HG03196 (cell line): ENCODE results near the gene TREML4.
"Not testable (repeated sequence)": the region's sequence is repeated elsewhere in the genome, so short reads cannot be mapped to it uniquely, and the experiment has no call there.

Experiments used
- ATAC-seq: cut with Tn5 transposase; IDR thresholded peaks from one replicate; pipeline ENCODE4 v1.9.1; 2021; ENCODE audit not compliant: unreplicated experiment

Gene TREML4

DNA sequence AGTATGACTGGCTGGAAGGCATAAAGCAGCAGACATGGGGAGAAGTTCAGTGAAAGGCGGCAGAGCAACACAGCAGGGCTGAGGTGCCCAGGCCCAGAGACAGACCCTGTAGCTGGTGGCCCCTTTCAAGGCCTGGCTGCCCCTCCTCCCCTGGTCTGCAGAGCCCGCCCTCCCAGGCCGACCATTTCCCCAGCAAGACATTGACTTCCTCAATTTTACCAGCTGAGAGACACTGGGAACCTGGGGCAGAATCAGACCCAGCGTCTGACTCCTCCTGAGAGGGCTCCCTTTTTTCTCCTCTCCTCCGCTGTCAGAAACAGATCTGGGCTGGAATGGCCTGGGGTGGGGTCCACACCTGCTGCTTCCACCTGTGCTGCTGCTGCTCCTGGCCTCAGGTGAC is at the start of gene TREML4:
Gene TREML4 (plus strand): TSS at position 254 of the 400 bp plus-strand sequence. CDS start 79 bp downstream, at position 333.
- no peak for ATAC-seq

DNA sequence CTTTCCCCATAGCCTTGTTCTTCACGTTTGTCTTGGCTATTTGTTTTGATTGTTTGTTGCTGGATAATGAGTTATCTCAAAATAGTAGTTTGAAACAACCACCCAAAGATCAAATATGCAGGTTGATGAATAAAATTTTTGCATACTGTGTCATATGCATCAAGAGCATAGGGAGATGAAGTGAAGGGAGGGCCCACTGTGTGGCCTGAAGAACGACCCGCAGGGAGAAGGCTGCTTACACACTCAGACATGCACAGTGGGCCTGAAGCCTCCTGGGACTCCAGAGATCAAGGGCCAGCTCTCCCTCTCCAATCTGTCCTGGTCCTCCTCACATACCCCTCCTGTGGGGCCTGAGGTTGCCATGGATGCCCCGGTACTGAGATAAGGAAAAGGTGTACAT is 49.0 kb upstream of the TREML4 start:
- no peak for ATAC-seq

- no peak for ATAC-seq
Observed at GRCh38 chr6:41181566-41181965, 46.6 kb upstream of the TREML4 start.

DNA sequence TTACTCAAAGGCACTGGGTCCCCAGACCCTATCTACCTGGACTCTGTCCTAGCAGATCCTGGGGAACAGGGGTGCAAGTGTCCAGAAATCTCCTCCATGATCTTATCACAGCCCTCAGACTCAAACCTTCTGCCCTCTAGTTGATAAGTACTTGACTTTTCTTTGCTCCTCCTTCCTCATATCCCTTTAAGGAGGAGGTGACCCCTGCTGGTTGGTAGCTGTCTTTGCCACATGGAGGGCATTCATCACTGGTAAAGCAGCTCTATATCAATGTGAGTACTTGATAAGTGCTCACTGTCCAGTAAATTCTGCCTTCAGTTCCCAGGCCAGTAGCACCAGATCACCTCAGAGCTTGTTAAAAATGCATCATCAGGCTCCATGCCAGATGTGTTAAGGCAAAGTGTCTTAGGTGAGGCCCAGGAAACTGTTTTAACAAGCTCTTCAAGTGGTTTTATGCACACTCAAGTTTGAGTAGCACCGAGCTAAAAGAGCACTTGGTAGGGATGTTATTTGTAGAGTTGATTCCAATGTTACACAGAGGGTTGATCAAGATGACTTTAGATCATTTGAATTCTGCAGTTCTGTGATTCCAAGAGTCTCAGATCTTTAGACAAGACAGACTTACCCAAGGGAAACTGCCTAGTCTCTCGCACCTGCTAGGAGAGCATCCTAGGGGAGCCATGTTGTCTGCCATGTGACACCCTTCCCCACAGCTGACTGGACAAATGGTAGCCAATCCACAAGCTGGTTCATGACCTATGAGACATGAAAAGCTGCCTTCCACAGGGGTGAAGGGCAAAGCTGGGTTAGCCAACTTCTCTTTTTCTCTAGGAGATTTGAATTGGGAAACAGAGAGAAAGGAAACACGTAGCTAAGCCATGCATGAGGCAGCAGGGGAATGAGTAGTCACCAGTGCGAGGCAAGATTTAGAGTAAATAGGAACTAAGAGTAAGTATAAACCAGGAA is 45.8 kb upstream of the TREML4 start:
- no peak for ATAC-seq

GRCh38 chr6:41184761-41185160 is 43.4 kb upstream of the TREML4 start:
- no peak for ATAC-seq

DNA sequence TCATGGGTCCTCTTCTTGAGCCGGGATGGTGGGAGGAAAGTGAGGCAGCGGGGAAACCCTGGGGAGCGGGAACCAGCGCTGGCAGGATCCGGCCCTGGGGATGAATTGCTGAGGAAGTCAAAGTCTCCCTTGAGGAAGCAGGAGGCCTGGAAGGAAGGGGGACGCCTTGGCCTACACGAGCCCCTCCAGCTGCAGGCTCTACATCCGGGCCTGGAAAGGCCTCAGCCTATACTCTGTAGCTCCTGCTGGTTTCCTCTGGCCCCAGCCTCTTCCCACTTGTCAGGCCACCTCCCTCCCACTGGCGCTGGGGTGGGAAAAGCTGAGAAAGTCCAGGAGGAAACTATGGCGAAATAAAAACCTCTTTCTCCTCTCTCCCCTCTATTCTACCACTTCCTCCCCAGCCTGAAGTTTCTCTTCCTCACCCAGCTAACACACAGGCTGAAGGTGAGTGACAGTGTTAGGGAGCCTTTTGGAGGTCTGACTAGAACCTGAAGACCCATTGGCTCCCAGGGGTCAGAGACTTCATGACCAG is 42.1 kb upstream of the TREML4 start:
- ATAC-seq: no peak

GRCh38 chr6:41187924-41188886 is 39.9 kb upstream of the TREML4 start:
- ATAC-seq: no peak

DNA sequence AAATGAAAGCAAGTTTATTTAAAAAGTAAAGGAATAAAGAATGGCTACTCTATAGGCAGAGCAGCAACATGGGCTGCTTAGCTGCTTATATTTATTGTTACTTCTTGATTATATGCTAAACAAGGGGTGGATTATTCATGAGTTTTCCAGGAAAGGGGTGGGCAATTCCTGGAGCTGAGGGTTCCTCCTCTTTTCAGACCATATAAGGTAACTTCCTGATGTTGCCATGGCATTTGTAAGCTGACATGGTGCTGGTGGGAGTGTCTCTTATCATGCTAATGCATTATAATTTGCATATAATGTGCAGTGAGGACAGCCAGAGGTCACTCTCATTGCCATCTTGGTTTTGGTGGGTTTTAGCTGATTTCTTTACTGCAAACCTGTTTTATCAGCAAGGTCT is 39.1 kb upstream of the TREML4 start:
- ATAC-seq: not testable (repeated sequence)

GRCh38 chr6:41189967-41190366 is 38.2 kb upstream of the TREML4 start:
- no peak for ATAC-seq

- no peak for ATAC-seq
Observed at GRCh38 chr6:41190791-41191190, 37.4 kb upstream of the TREML4 start.

- ATAC-seq: no peak
Observed at GRCh38 chr6:41191569-41191968, 36.6 kb upstream of the TREML4 start.

DNA sequence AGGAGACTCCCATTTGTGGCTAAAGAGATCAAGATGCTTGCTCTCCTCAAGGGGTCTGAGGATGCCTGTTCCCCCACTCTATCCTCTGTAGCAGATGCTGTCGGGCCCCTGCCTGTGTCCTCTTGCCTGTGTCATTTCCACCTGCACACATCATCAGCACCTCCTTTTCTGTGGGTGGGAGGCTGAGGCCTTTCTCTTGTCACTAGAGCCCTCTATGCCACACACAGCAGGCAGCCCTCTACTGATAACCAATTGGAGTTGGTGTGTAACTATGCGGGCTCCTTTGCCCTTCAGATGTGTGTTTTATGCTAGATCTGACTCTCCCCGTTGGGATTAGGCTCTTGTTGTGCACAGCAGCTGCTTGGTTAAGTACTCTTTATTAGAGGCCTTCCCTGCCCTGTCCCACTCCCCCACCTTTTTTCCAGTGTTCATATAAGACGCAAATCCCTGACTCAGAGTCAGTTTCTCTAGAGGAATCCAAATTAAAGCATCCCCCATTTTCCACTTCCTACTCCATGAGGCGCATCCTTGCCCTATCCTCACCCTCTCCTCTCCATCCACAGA is 34.9 kb upstream of the TREML4 start:
- no peak for ATAC-seq

DNA sequence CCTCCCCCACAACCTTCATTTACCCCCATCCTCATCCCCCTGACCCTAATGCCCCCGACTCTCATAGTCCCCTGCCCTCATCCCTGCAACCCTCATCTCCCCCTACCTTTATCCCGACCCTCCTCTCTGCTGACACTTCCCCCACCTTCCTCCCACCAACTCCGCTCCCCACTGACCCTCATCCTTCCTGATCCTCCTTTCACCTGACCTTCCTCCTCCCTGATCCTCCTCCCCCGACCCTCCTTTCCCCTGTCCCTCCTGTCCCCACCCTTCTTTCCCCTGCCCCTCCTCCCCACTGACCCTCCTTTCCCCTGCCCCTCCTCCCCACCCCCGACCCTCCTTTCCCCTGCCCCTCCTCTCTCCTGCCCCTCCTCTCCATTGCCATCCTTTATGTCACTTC is 34.3 kb upstream of the TREML4 start:
- ATAC-seq: no peak

DNA sequence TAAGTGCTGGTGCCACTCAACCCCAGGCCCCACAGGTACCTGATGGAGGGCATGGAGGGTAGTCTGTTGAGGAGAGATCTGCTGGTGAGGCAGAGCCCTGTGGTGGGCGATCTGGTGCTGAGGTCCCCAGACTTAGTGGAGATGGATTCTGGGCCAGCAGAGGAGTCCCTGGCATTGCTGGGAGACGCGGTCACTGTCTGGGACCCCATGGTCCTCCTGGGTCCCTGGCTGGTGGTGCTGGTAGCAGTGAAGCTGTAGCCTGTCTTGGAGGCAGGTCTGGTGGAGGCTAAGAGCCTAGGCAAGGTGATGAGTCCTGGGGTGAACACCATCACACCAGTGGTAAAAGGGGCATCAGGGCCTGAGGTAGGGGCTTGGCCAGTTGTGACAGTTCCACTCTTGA is 33.8 kb upstream of the TREML4 start:
- no peak for ATAC-seq

- ATAC-seq: no peak
Observed at GRCh38 chr6:41197234-41197633, 30.9 kb upstream of the TREML4 start.

- no peak for ATAC-seq
Observed at GRCh38 chr6:41199552-41200246, 28.4 kb upstream of the TREML4 start.

DNA sequence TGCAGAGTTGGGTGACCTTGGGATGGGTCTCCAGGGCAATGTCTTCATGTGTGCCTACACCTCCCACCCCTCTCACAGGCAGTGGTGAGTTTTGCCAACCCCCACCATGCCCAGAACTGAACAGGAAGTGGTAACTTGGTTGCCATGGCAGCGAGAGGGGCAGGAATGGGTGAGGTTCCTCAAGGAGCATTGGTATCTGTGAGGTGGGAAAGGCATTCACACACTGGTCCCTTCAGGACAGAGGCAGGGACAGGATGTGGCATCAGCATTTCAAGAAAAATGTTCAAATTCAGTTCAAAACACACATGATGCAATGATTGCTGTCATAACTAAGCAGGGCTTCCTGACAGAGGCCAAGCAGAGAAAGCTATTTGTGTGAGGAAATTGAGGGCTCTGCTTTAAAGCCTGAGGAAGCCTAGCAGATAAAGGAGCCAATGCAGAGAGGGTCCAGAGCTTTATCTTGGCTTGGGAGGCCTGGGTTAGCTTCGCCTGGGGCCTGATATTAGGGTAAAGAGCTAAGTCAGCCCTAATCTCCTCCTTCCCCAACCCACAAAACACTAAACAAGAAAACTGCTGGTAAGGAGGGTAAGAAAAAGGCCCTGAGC is 27.8 kb upstream of the TREML4 start:
- no peak for ATAC-seq

DNA sequence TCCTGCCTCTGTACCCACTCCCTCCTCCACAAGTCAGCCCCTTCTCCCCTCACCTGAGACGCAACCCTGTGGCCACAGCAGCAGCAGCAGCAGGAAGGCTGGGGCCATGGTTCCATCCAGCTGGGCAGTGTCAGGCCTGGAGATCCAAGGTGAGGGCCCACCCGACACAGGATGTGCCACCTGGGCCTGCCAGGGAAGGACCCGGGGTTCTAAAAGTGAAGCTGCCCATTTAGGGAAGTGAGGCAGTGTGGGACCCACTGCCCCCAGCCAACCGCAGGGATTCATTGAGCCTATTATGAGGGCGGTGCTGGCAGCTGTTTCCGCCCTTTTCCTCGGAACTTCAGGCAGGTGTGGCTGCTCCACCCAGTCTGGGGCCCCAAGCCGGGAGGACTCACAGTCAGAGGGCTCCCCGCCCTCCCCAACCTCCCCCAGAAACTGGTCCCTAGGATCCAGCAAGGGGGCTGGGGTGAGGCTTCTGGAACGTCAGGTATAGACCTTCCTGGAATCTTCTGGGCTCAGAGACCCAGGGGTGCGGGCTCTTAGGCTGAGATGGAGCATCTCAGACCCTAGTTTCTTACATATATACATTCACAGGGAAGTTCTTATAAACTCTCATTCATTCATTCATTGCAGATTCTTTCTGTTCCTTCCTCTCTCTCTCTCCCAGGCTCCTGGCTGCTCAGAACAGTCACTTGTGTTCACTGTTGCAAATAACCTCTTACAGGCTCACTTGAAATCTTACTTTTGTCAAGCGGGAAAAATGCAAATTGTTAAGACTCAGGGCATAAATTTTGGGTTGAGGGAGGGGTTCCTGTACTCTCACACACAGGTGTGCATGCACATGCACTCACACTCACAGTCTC is 27.0 kb upstream of the TREML4 start, which contains the start of gene TREML2:
Gene TREML2 (minus strand): TSS at position 249 of the 863 bp plus-strand sequence. CDS start 141 bp downstream, at position 108.
- ATAC-seq: no peak

- ATAC-seq: no peak
Observed at GRCh38 chr6:41201764-41202173, 26.4 kb upstream of the TREML4 start.
